ENCODE results near the gene SFPQ.

Gene SFPQ

DNA sequence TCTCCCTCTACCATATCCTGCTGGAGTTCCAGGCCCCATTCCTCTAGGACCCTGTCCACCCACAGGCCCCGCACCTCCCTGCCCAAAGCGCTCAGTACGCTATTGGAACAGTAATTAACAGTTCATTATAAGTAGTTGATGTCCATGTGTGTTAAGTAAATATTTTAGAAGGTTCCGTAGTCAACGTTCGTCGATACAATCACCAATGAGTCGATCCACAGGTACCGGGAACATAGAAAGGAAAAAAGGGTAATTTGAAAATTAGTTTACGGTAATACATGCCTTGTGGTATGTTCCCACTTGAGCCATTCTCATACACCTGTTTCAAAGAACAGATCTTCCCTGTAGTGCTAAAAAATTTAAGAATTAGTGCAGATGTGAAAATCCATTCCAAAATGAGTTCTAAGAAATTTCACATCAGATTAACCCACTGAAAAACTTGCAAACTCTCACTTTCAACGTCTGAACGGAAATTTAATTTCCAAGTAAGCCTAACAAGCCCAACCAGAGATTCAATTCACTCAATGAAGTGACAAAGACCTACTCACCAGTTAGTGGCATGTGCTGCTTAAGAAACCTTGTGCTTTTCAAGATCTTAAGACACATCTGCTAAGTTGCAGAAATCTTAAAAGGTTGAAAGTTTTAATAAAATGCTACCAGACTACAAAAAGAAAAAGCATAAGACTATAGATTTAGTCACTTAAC is 8.3 kb downstream of the SFPQ start:
- no peak for TF ChIP-seq CTCF (IDR thresholded peaks at IDR 0.05)
- Mint-ChIP-seq H3K36me3 (ENCODE audit: low read depth) (peaks cover 99% of the 10 kb centered on the region), H3K4me1 (peaks cover 91% of the 10 kb centered on the region), H3K27ac (peak overlapping the region; percentile 71), H3K9me3 (no peaks in the 10 kb centered on the region), H3K4me3 (peak overlapping the region; percentile 25), H3K27me3 (ENCODE audit: low read depth, poor library complexity) (no peaks in the 10 kb centered on the region)
- DNase-seq: no peak

DNA sequence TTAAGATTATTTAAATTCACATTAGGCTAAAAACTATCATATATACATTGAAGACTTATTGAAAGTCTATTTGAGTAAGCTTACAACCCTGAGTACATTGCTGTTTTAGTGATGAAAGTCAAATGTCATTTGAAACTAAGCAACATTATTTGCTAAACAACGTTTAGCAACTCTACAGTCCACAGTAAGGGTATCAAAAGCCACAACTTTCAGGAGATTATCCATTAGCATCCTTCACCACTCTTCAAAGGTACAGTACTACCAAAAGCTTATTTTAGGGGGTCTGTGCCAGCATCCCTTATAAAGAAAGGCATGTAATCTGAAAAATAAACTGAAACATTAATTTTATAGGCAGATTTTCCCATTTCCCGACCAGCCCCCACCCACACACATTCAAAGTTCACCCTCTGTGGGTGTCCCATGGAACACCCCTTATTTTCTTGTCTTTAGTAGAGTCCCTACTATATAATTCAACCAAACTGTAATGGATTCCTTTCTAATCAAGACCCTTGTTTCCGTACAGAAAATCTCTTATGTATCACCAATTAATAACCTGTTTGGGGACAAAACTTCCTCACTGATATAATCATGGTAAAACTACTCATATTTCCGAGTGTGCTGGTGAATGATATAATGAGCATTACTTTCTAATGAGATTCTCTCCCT is 11.0 kb downstream of the SFPQ start:
- no peak for DNase-seq
- H3K4me3 Mint-ChIP-seq: no peak overlapping the region
- H3K27ac Mint-ChIP-seq: no peak overlapping the region
- H3K4me1 Mint-ChIP-seq: peaks cover 64% of the 10 kb centered on the region
- no peaks in the 10 kb centered on the region for H3K9me3 Mint-ChIP-seq
- H3K27me3 Mint-ChIP-seq (ENCODE audit: low read depth, poor library complexity): no peaks in the 10 kb centered on the region
- no peak for TF ChIP-seq CTCF (IDR thresholded peaks at IDR 0.05)
- H3K36me3 Mint-ChIP-seq (ENCODE audit: low read depth): peaks cover 93% of the 10 kb centered on the region

- H3K4me1 Mint-ChIP-seq: peaks cover 55% of the 10 kb centered on the region
- no peaks in the 10 kb centered on the region for H3K27me3 Mint-ChIP-seq (ENCODE audit: low read depth, poor library complexity)
- H3K36me3 Mint-ChIP-seq (ENCODE audit: low read depth): peaks cover 90% of the 10 kb centered on the region
- DNase-seq: no peak
- H3K27ac Mint-ChIP-seq: no peak overlapping the region
- H3K4me3 Mint-ChIP-seq: no peak overlapping the region
- no peaks in the 10 kb centered on the region for H3K9me3 Mint-ChIP-seq
- TF ChIP-seq CTCF (IDR thresholded peaks at IDR 0.05): no peak
These were observed 12.1 kb downstream of the SFPQ start for GRCh38 chr1:35180776-35181374.

GRCh38 chr1:35179908-35180307 is 13.0 kb downstream of the SFPQ start:
- Mint-ChIP-seq H3K27ac (no peak overlapping the region), H3K4me1 (peaks cover 46% of the 10 kb centered on the region), H3K9me3 (no peaks in the 10 kb centered on the region), H3K4me3 (no peak overlapping the region), H3K27me3 (ENCODE audit: low read depth, poor library complexity) (no peaks in the 10 kb centered on the region), H3K36me3 (ENCODE audit: low read depth) (peaks cover 89% of the 10 kb centered on the region)
- DNase-seq: no peak
- no peak for TF ChIP-seq CTCF (IDR thresholded peaks at IDR 0.05)

- Mint-ChIP-seq H3K27me3 (ENCODE audit: low read depth, poor library complexity) (no peaks in the 10 kb centered on the region), H3K9me3 (no peaks in the 10 kb centered on the region), H3K36me3 (ENCODE audit: low read depth) (peaks cover 83% of the 10 kb centered on the region), H3K4me1 (peaks cover 38% of the 10 kb centered on the region), H3K4me3 (no peak overlapping the region), H3K27ac (no peak overlapping the region)
- no peak for DNase-seq
- no peak for TF ChIP-seq CTCF (IDR thresholded peaks at IDR 0.05)
These were observed 14.0 kb downstream of the SFPQ start for GRCh38 chr1:35178874-35179380.
